ENCODE results near the gene FANCI. TPM values are rescaled to one million over a fixed set of nuclear protein-coding genes. Genes with fewer than 3 reads are reported as not detected.

Gene FANCI
- total and polyA plus RNA-seq, 2 of the 4 experiments (the other 2 are of a cell fraction), result 13.2 to 34.2 TPM

DNA sequence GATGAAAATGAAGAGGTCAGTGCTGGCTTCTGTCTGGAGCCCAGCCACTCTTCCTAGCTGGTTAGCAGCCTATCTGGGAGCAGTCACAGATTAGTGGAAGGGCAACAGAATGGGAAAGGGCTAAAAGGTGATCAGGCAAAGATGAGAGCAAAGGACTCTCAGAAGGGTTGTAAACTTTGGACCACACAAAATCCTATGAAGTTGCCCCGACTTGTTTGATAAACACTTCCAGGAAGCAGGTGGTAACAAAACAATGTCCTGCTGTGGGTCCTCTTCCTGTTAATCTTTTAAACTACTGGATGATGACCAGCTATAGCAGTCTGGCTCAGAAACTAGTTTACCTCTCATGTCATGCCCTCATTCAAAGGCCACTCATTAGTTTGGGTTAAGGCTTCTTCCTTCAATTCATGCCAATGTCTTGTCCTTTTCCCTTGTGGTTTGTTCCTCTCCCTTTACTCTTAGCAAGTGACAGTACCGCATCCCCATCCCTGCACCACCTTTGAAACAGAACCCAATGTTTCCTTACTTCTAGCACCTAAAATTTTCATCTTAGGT, 71.7 kb downstream of the FANCI start:
- no peak overlapping the region for H4K8ac ChIP-seq (ENCODE audit: low read depth in 2 of 2, low read length in 2 of 2)
- H3K18ac ChIP-seq (ENCODE audit: low read depth, low read length), result no peak overlapping the region
- no peak overlapping the region for H4K91ac ChIP-seq (ENCODE audit: insufficient read depth, low read depth, low read length)
- no peaks in the 10 kb centered on the region; the same call in 1 of the 2 replicates for H3K9me1 ChIP-seq (ENCODE audit: insufficient read depth, low read length)
- TF ChIP-seq BHLHE40 (IDR thresholded peaks at IDR 0.05; ENCODE audit: low read depth, low read length) (no peak), NFE2L2 (IDR thresholded peaks at IDR 0.05; ENCODE audit: low read depth, low read length) (no peak), MAZ (IDR thresholded peaks at IDR 0.05; ENCODE audit: borderline replicate concordance, low read depth, low read length) (no peak), MAFK (IDR thresholded peaks at IDR 0.05; ENCODE audit: low read depth, low read length) (no peak), SMC3 (IDR thresholded peaks at IDR 0.05; ENCODE audit: low read depth, low read length) (no peak), RFX5 (IDR thresholded peaks at IDR 0.05; ENCODE audit: low read depth, low read length) (no peak)
- TF ChIP-seq, protein P1, sequence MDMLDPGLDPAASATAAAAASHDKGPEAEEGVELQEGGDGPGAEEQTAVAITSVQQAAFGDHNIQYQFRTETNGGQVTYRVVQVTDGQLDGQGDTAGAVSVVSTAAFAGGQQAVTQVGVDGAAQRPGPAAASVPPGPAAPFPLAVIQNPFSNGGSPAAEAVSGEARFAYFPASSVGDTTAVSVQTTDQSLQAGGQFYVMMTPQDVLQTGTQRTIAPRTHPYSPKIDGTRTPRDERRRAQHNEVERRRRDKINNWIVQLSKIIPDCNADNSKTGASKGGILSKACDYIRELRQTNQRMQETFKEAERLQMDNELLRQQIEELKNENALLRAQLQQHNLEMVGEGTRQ (IDR thresholded peaks at IDR 0.05; ENCODE audit: low read depth, low read length), result no peak
- no TSS peak for BruUV-seq (replicated peaks)
- no peak overlapping the region for H2AFZ ChIP-seq (replicated peaks; ENCODE audit: low read length, poor library complexity)
- H3K4me2 ChIP-seq (ENCODE audit: low read depth, low read length), result no peak overlapping the region
- no peaks in the 10 kb centered on the region for H3K9me3 ChIP-seq (ENCODE audit: control insufficient read depth, insufficient read depth, low read length)
- no peak overlapping the region for H3K23ac ChIP-seq (ENCODE audit: low read depth, low read length)
- H3K9ac ChIP-seq (ENCODE audit: low read depth, low read length), result no peak overlapping the region
- DNase-seq, result no peak
- H3K4me3 ChIP-seq (ENCODE audit: insufficient read depth, low read depth, low read length), result no peak overlapping the region
- no CpG with 5 or more reads among the region's 2 CpGs for WGBS, 2 experiments (ENCODE audit: extremely low coverage in 2 of 2, insufficient read length in 1 of 2)
- H2BK120ac ChIP-seq (ENCODE audit: low read depth, low read length), result no peak overlapping the region
- H3K14ac ChIP-seq (replicated peaks; ENCODE audit: low read depth, low read length), result no peak overlapping the region
- no peak overlapping the region for H3K56ac ChIP-seq (ENCODE audit: extremely low read depth, insufficient read depth, low read length)
- H2AK9ac ChIP-seq (replicated peaks; ENCODE audit: low read depth, low read length, poor library complexity), result no peak overlapping the region
- peaks cover 2 to 21% of the 10 kb centered on the region in 2 experiments; a peak in 3 of 4 replicates for H3K79me1 ChIP-seq (ENCODE audit: low read depth in 1 of 2, low read length in 2 of 2)
- in situ Hi-C loops (cut with MboI; ENCODE audit: low sequenced_read_pairs) (no loop called here), dilution Hi-C loops (cut with HindIII; ENCODE audit: low sequenced_read_pairs, unreplicated experiment) (no loop called here), intact Hi-C loops (cut with micrococcal nuclease) (no loop called here)
- no peak overlapping the region for H3K27ac ChIP-seq (ENCODE audit: insufficient read depth, low read length)
- CTCF ChIA-PET, result no interaction called here
- no peak for ATAC-seq (ENCODE audit: low read depth)
- no peak overlapping the region for H3K4ac ChIP-seq (ENCODE audit: low read depth, low read length)
- H2BK5ac ChIP-seq (ENCODE audit: low read depth, low read length, poor library complexity, severe bottlenecking), result no peak overlapping the region
- H3K4me1 ChIP-seq (ENCODE audit: control insufficient read depth, insufficient read depth, low read length), result no peaks in the 10 kb centered on the region
- H4K20me1 ChIP-seq (ENCODE audit: insufficient read depth, low read length), result peaks cover 23% of the 10 kb centered on the region
- peaks cover 47% of the 10 kb centered on the region for H3K36me3 ChIP-seq (ENCODE audit: control insufficient read depth, insufficient read depth, low read length)
- no peak overlapping the region for H2BK20ac ChIP-seq (ENCODE audit: low read depth, low read length)
- POLR2A ChIA-PET (ENCODE audit: unreplicated experiment), result no interaction called here
- H4K5ac ChIP-seq (ENCODE audit: low read depth, low read length), result no peak overlapping the region
- H3K27me3 ChIP-seq (ENCODE audit: control insufficient read depth, insufficient read depth, low read length), result no peaks in the 10 kb centered on the region
- no peak overlapping the region for H2AK5ac ChIP-seq (ENCODE audit: low read depth, low read length)
- H2BK15ac ChIP-seq (ENCODE audit: low read depth, low read length), result no peak overlapping the region
